Fibroblast of villous mesenchyme (primary cell): ENCODE results near the gene ENAH. TPM values are rescaled to one million over a fixed set of nuclear protein-coding genes. Genes with fewer than 3 reads are reported as not detected.
A peak's percentile ranks its signal among the peaks of the same experiment; 100 is the strongest.

Source experiments
- DNase-seq: peaks from one replicate; pipeline ENCODE4 v3.0.0-alpha.2; 2010; ENCODE audit warnings: low read depth
- H3K4me3 ChIP-seq: 2 replicates; pipeline ENCODE4 v1.5.1; 2011; ENCODE audit warnings: low read depth, mild to moderate bottlenecking, low read length
- total RNA-seq: library from RNA; depleted of rRNA; stranded (reverse); fragments of >200 nt; gene quantifications from 2 replicates; pipeline ENCODE4 v1.2.3, GENCODE V29; 2012
- TF ChIP-seq, protein P1 (sequence below): IDR thresholded peaks from 2 replicates; pipeline ENCODE4 v1.5.1; 2012; ENCODE audit warnings: low read depth, mild to moderate bottlenecking, low read length; ENCODE audit not compliant: insufficient read depth

The ENAH gene
- total RNA-seq, 1 donor = 135 TPM

DNA sequence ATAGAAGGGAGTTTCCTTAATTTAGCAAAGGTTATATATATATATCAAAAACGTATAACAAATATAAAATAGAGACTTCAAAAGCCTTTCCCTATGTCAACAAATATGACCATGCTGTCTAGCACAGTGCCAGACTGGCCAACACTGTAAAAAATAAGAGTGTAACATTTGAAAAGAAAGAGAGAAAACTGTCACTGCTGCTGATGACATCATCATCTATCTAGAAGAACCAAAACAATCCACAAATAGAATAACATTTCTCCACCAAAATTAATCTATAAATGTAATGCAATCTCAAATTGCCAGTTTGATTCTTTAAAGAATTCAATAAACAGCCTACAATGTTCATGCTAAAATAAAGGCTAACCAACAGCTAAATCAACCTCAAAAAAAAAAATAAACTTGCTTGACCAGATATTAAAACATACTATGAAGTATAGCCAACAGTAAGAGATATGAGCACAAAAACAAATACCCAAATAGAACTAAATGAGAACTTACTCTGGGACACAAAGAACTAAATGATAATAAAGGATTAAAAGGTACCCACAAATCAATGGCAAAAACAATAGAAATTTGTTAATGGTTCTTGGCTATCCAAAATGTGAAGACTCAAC lies 50.2 kb downstream of the ENAH start:
- no peak for DNase-seq
- H3K4me3 ChIP-seq = no peak overlapping the region
- TF ChIP-seq, protein P1, sequence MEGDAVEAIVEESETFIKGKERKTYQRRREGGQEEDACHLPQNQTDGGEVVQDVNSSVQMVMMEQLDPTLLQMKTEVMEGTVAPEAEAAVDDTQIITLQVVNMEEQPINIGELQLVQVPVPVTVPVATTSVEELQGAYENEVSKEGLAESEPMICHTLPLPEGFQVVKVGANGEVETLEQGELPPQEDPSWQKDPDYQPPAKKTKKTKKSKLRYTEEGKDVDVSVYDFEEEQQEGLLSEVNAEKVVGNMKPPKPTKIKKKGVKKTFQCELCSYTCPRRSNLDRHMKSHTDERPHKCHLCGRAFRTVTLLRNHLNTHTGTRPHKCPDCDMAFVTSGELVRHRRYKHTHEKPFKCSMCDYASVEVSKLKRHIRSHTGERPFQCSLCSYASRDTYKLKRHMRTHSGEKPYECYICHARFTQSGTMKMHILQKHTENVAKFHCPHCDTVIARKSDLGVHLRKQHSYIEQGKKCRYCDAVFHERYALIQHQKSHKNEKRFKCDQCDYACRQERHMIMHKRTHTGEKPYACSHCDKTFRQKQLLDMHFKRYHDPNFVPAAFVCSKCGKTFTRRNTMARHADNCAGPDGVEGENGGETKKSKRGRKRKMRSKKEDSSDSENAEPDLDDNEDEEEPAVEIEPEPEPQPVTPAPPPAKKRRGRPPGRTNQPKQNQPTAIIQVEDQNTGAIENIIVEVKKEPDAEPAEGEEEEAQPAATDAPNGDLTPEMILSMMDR = no peak

DNA sequence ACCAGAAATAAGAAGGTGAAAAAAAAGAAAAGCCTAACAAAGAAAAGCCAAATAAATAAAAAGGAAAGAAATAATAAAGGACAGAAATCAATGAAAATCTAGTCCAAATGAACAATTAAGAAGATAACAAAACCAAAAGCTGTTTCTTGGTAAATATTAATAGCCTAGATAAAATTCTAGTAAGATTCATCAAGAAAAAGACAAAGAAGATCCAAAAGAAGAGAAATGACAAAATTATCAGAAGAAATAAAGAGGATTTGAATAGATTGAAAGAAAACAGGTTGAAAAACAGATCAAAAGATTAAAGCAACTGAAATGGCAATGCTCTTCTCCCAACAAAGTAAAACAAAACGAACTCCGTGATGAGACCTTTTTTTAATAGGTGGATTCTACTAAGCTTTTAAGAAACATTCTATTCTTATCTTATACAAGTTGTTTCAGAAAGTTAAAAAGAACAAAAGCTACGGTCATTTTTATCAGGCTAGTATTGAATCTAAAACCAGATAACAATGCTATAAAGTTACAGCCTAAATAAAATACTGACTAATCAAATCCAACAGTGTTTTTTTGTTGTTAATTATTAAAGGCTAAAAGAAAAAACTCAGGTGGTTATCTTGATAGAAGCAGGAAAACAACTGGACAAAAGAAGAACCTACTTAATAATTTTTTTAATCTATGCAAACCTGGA lies 50.9 kb downstream of the ENAH start:
- TF ChIP-seq, protein P1 = no peak
- no peak overlapping the region for H3K4me3 ChIP-seq
- DNase-seq = no peak

DNA sequence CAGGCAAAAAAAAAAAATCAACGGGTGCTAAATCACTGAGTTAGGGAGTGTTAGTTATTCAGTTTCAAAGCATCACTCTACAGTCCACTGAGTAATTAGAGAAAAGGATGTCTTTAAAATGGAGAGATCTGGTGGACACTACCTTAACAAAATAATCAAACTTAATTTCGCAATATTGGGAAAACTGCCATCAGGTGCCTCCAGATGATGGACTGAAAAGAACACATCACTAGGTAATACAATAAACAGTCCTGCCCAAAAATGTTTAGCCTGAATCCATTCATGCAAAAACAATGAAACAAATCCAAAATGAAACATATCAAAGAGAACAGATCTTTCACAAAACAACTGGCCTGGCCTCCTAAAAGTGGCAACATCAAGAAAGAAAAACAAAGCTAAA lies 54.1 kb downstream of the ENAH start:
- DNase-seq = no peak
- no peak overlapping the region for H3K4me3 ChIP-seq
- TF ChIP-seq, protein P1 = no peak

DNA sequence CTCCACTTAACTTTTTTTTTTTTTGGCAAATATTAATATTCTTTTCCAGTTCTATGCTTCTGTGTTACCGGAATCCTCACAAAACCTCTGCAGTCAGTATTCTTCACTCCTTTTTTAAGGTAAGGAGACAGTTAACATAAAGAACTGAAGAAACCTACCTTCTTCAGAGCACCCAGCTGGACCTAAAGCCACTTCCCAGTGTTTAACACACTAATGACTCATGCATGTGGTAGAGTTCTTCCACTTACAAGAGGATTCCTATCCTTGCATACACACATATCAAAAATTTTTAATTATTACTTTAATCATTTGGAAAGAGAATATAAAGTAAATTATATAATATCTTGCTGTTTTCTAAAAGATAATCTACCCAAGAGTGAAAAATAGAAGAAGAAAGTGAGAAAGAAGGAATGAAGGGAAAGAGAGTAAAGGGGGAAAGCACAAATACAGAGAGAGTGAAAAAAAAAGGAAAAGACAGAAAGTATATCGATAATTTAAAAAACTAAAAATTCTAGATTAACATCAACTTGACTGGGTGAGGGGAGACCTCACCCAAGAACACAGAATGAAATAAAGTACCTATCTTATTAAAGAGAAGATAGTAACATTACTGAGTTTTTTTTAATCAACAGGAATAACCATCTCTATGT lies 54.9 kb downstream of the ENAH start:
- TF ChIP-seq, protein P1 = no peak
- no peak overlapping the region for H3K4me3 ChIP-seq
- peak; percentile 49 for DNase-seq

DNA sequence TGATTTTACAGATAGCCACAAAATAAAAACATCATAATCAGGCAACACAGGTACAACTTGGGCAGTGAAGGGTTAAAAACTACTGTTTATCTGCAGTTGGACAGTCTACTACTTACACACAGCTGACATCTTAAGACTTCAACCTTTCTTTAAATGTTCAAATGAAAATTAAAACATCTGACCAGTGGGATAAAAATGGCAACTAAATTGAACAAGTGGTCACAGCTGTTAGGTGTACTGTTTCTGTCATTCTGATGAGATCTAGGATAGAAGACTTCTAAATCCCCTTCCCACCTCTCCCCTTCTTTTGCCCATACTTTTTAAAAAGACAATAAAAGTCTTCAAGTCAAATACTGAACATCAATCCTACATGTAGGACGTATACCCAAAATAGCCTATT lies 56.2 kb downstream of the ENAH start:
- H3K4me3 ChIP-seq = no peak overlapping the region
- DNase-seq = no peak
- TF ChIP-seq, protein P1 = no peak

DNA sequence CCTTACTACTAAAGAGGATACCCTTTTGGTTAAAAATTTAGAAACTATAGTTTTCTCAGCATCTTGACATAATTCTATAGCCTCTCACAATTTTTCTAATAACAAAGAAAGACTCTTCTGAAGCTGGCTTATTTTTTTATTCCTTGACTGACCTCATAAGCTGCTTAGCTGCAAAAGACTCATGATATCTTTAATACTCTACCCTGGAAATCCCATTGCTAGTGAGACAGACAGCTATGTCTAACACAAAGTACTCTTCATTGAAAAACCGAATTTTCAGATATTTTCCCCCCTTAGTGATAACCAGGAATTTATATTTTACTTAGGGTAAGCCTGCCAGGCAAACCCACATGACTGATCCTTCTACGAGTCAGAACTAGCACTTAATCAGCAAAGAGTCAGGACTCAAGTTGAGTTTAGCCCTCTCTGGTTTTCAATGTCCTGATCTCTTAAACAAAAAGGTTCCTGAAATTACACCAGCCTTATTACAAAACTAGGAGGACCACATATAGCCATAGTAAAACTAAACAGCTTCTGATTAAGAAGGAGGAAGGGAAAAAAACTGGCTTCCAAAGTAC lies 56.9 kb downstream of the ENAH start:
- H3K4me3 ChIP-seq = no peak overlapping the region
- TF ChIP-seq, protein P1 = no peak
- DNase-seq = no peak
